ENCODE results near the gene MAGOH.
"Not testable (repeated sequence)": the region's sequence is repeated elsewhere in the genome, so short reads cannot be mapped to it uniquely, and the experiment has no call there.

The MAGOH gene

DNA sequence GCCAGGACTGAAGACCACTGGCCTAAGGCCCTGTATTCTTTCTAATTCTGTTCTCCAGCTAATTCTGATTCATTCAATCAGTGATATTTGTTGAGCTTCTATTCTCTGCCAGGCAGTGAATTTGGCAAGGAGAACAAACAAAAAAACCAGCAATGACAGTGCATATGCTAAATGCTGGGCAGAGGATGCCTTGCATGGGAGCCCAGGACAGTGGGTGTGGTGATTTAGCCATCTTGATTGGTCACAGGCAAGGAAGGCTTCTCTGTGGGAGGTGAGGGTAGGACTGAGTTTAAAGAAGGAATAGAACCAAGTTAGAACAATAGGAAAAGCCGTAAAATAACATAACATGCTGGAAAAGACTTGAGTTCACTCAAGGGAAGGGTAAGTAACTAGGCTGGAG lies 50.9 kb downstream of the MAGOH start:
- TF ChIP-seq EZH2phosphoT487 (IDR thresholded peaks at IDR 0.05; ENCODE audit: low read depth), result no peak
- TF ChIP-seq, protein P1, sequence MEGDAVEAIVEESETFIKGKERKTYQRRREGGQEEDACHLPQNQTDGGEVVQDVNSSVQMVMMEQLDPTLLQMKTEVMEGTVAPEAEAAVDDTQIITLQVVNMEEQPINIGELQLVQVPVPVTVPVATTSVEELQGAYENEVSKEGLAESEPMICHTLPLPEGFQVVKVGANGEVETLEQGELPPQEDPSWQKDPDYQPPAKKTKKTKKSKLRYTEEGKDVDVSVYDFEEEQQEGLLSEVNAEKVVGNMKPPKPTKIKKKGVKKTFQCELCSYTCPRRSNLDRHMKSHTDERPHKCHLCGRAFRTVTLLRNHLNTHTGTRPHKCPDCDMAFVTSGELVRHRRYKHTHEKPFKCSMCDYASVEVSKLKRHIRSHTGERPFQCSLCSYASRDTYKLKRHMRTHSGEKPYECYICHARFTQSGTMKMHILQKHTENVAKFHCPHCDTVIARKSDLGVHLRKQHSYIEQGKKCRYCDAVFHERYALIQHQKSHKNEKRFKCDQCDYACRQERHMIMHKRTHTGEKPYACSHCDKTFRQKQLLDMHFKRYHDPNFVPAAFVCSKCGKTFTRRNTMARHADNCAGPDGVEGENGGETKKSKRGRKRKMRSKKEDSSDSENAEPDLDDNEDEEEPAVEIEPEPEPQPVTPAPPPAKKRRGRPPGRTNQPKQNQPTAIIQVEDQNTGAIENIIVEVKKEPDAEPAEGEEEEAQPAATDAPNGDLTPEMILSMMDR (IDR thresholded peaks at IDR 0.05; ENCODE audit: low read depth, low read length), result no peak

DNA sequence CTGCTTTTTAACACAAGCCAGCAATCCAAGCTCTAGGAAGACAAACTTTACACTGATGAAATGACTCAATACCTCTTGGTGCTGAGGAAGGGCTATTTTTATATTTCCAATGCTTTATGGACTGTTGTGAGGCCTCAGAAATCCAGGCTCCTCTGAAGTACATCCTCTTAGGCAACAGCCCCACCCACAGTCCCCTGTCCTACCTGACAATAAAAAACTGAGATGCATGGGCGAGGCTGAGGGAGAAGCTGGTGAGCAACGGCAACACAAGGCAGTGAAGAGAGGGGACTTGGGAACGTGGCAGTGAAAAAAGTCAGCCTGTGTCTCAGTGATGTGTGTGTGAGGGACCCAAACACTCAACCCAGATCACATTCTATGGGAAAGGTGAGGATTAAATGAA lies 51.8 kb downstream of the MAGOH start:
- peaks cover 4% of the 10 kb centered on the region for H3K4me1 ChIP-seq (ENCODE audit: low read length)
- H3K79me2 ChIP-seq (ENCODE audit: low read length), result no peaks in the 10 kb centered on the region
- no peak overlapping the region for H3K27ac ChIP-seq (ENCODE audit: low read length)
- H3K9ac ChIP-seq (ENCODE audit: low read length), result no peak overlapping the region
- TF ChIP-seq EZH2phosphoT487 (IDR thresholded peaks at IDR 0.05; ENCODE audit: low read depth), result no peak
- TF ChIP-seq, protein P1 (IDR thresholded peaks at IDR 0.05; ENCODE audit: low read depth, low read length), result no peak
- H4K20me1 ChIP-seq (ENCODE audit: insufficient read depth, low read length), result no peaks in the 10 kb centered on the region
- no peaks in the 10 kb centered on the region for H3K36me3 ChIP-seq (replicated peaks; ENCODE audit: low read depth, low read length)
- H2AFZ ChIP-seq (ENCODE audit: low read depth, low read length), result no peak overlapping the region
- H3K4me3 ChIP-seq (ENCODE audit: low read length), result no peak overlapping the region
- no peaks in the 10 kb centered on the region for H3K9me3 ChIP-seq (ENCODE audit: insufficient read depth, low read length)
- no peak overlapping the region for H3K4me2 ChIP-seq (ENCODE audit: low read length)
- H3K27me3 ChIP-seq (ENCODE audit: low read depth, low read length), result peaks cover 8% of the 10 kb centered on the region

More for the DNA sequence above, 50.9 kb downstream of the MAGOH start:
- Histone ChIP-seq H3K36me3 (replicated peaks; ENCODE audit: low read depth, low read length) (no peaks in the 10 kb centered on the region), H3K4me3 (ENCODE audit: low read length) (no peak overlapping the region), H3K79me2 (ENCODE audit: low read length) (no peaks in the 10 kb centered on the region), H4K20me1 (ENCODE audit: insufficient read depth, low read length) (no peaks in the 10 kb centered on the region), H3K27ac (ENCODE audit: low read length) (no peak overlapping the region), H3K4me1 (ENCODE audit: low read length) (peaks cover under 1% of the 10 kb centered on the region; the same call in 1 of the 2 replicates), H3K9ac (ENCODE audit: low read length) (no peak overlapping the region), H3K27me3 (ENCODE audit: low read depth, low read length) (peaks cover 8% of the 10 kb centered on the region), H2AFZ (ENCODE audit: low read depth, low read length) (no peak overlapping the region), H3K4me2 (ENCODE audit: low read length) (no peak overlapping the region), H3K9me3 (ENCODE audit: insufficient read depth, low read length) (no peaks in the 10 kb centered on the region)

DNA sequence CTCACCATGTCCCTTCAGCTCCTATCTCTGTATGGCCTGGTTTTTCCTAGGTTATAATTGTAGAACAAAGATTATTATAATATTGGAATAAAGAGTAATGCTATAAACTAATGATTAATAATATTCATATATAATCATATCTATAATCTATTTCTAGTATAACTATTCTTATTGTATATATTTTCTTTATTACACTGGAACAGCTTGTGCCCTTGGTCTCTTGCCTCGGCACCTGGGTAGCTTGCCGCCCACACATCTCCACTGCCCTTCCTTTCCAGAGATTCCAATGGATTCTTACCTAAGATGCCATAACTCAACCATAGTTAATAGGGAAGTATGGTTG lies 52.4 kb downstream of the MAGOH start:
- not testable (repeated sequence) for H3K27ac ChIP-seq (ENCODE audit: low read length); H3K4me3 ChIP-seq (ENCODE audit: low read length); H2AFZ ChIP-seq (ENCODE audit: low read depth, low read length); H3K79me2 ChIP-seq (ENCODE audit: low read length); H3K9me3 ChIP-seq (ENCODE audit: insufficient read depth, low read length); H3K4me2 ChIP-seq (ENCODE audit: low read length); H3K36me3 ChIP-seq (replicated peaks; ENCODE audit: low read depth, low read length); H4K20me1 ChIP-seq (ENCODE audit: insufficient read depth, low read length); H3K9ac ChIP-seq (ENCODE audit: low read length); H3K27me3 ChIP-seq (ENCODE audit: low read depth, low read length); H3K4me1 ChIP-seq (ENCODE audit: low read length)

DNA sequence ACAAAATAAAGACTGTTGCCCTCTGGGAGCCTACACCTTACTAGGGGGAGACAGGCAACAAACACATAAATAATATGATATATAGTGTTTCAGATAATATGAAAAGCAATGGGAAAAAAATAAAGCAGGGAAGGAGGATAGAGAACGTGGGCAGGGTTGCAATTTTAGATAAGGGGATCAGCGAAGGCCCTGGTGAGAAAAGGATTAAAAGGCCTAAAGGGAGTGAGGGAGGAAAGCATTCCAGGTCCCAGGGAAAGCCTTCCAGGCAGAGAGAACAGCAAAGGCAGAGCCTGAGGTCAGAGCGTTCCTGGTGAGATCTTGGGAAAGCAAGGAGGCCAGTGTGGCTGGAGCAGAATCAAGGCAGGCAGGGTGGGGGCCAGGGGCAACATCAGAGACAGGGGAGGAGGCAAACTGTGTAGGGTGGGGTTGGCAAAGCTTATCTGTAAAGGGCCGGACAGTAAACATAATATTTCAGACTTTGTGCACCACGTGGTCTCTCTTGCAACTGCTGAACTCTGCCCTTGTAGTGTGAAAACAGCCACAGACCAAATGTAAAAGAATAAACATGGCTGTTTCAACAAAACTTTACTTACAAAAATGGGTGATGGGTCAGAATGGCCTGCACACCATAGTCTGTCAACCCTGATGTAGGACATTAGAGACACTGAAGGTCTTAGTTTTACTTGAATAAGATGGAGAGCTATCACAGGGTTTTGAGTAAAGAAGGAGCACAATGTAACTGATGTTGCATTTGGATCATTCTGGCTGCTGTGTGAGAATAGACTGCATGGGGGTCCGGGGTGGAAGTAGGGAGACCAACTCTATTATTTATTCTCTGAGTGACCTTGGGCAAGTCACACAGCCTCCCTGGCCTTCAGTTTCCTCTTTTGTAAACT lies 55.0 kb downstream of the MAGOH start:
- Histone ChIP-seq H2AFZ (ENCODE audit: low read depth, low read length) (no peak overlapping the region), H3K9ac (ENCODE audit: low read length) (no peak overlapping the region), H3K9me3 (ENCODE audit: insufficient read depth, low read length) (no peaks in the 10 kb centered on the region), H3K27me3 (ENCODE audit: low read depth, low read length) (peaks cover 8% of the 10 kb centered on the region), H3K36me3 (replicated peaks; ENCODE audit: low read depth, low read length) (no peaks in the 10 kb centered on the region), H3K4me1 (ENCODE audit: low read length) (peaks cover 4% of the 10 kb centered on the region), H3K79me2 (ENCODE audit: low read length) (no peaks in the 10 kb centered on the region), H3K4me2 (ENCODE audit: low read length) (no peak overlapping the region), H4K20me1 (ENCODE audit: insufficient read depth, low read length) (no peaks in the 10 kb centered on the region), H3K4me3 (ENCODE audit: low read length) (no peak overlapping the region), H3K27ac (ENCODE audit: low read length) (no peak overlapping the region)
- TF ChIP-seq, protein P1 (IDR thresholded peaks at IDR 0.05; ENCODE audit: low read depth, low read length), result no peak
- no peak for TF ChIP-seq EZH2phosphoT487 (IDR thresholded peaks at IDR 0.05; ENCODE audit: low read depth)
